Ovary (tissue), 3 donors: ENCODE results near the gene ZC2HC1C.

Experiments
- EP300 ChIP-seq: sonication (generic); formaldehyde crosslinking; IDR thresholded peaks from one replicate; pipeline ENCODE4 v1.6.1; 2017; ENCODE audit warnings: antibody characterized with exemption
- POLR2A ChIP-seq: fragments of 450-650 bp; IDR thresholded peaks from one replicate; pipeline ENCODE4 v1.6.1; 2017; ENCODE audit warnings: antibody characterized with exemption, mild to moderate bottlenecking, moderate library complexity
- TF ChIP-seq, protein P1 (sequence below), 3 donors: fragments of 450-650 bp in 2 of 3; fragments of 200-600 bp in 1 of 3; IDR thresholded peaks; one replicate each; pipeline versions ENCODE4 v1.5.1 to v1.8.0; 2016 to 2022; ENCODE audit warnings: antibody characterized with exemption in 3 of 3, mild to moderate bottlenecking in 1 of 3
- donor health status: DM: no; HTN: no; CAD: no.

DNA sequence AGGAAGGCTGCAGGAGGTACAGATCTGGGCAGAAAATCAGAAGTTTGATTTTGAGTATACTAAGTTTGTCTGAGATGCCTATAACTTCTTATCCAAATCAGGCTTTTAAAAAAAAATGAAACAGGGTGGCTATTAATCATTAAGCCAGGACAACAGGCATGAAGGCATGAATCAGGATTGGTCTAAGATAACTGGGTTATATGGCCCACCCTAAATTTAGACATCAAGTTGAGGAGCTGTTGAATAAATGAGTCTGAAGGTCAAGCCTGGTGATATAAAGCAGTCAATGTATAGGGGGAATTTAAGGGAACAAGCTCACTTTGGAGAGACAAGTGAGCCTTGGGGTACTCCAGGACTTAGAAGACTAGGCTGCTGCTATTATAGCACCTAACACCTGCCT lies 28.8 kb downstream of the ZC2HC1C start:
- no peak for TF ChIP-seq EP300
- TF ChIP-seq, protein P1, sequence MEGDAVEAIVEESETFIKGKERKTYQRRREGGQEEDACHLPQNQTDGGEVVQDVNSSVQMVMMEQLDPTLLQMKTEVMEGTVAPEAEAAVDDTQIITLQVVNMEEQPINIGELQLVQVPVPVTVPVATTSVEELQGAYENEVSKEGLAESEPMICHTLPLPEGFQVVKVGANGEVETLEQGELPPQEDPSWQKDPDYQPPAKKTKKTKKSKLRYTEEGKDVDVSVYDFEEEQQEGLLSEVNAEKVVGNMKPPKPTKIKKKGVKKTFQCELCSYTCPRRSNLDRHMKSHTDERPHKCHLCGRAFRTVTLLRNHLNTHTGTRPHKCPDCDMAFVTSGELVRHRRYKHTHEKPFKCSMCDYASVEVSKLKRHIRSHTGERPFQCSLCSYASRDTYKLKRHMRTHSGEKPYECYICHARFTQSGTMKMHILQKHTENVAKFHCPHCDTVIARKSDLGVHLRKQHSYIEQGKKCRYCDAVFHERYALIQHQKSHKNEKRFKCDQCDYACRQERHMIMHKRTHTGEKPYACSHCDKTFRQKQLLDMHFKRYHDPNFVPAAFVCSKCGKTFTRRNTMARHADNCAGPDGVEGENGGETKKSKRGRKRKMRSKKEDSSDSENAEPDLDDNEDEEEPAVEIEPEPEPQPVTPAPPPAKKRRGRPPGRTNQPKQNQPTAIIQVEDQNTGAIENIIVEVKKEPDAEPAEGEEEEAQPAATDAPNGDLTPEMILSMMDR (IDR thresholded peaks at IDR 0.05): no peak
- no peak for TF ChIP-seq POLR2A
